Measurements from ENCODE around the gene ZFP36.
"Not testable (repeated sequence)": the region's sequence is repeated elsewhere in the genome, so short reads cannot be mapped to it uniquely, and the experiment has no call there.

Gene ZFP36

DNA sequence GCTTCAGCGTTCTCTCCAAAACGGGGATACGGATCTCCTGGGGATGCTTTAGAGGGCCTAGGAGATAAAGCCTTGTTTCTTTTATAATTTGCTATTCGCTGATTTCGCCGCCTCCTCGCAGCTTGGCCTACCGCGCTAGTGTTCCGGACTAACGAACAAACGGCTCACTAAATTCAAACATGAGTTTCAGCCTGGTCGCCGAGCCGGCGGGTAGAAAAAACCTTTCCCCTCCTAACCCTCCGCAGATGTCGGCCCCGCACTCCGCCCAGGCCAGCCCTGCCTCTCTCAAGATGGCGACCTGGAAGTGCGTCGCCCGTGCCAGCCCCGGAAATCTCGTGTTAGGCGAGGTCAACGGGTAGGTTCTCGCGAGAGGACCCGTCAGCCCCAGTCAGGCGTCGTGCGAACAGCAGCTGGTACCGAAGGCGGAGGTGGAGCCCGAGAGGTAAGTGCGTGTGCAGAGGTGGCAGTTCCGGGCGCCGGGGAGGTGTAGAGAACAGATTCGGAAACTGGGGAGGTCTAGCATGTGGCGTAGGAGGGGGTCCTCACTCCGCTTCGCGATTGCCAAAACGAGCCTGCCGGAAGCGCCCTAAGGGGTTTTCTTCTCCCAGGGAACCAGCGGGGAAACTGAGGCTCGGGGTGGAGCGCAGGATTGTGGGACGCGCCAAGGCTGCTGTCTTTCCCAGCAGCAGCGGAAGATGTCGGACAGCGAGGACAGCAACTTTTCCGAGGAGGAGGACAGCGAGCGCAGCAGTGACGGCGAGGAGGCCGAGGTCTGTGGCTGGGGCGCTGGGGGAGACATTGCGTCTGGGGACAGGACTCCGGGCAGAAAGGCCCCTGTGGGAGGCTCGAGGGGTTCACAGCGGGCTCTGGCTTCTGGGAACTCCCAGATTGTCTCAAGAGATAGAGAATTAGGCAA lies 38.8 kb downstream of the ZFP36 start, which contains the start of gene SUPT5H:
Gene SUPT5H, plus strand, starts transcription at position 387 of the 916 bp plus-strand sequence. Its CDS starts 309 bp downstream, at position 696.
- DNase-seq (ENCODE audit: low read depth in 2 of 2), result peak; percentile 91 to 95

DNA sequence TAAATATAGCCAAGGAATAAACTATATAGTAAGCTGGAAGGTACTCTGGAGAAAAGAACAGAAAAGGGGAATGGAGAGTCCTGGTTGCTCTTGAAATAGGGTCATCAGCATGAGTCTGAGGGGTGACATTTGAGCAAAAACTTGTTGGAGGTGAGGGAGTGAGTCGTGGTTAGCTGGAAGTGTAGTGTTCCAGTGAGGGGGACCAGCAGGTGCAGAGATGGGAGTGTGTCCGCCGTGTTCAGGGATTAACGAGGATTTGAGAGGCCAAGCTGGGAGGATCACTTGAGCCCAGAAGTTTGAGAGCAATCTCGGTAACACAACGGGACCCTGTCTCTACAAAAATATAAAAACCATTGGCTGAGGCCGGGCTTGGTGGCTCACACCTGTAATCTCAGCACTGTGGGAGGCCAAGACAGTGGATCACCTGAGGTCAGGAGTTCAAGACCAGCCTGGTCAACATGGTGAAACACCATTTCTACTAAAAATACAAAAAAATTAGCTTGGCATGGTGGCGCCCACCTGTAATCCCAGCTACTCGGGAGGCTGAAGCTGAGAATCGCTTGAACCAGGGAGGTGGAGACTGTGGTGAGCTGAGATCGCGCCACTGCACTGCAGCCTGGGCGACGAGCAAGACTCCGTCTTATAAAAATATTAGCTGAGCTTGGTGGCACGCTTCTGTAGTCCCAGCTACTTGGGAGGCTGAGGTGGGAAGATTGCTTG lies 39.9 kb downstream of the ZFP36 start:
- no peak for DNase-seq (ENCODE audit: low read depth in 2 of 2)

DNA sequence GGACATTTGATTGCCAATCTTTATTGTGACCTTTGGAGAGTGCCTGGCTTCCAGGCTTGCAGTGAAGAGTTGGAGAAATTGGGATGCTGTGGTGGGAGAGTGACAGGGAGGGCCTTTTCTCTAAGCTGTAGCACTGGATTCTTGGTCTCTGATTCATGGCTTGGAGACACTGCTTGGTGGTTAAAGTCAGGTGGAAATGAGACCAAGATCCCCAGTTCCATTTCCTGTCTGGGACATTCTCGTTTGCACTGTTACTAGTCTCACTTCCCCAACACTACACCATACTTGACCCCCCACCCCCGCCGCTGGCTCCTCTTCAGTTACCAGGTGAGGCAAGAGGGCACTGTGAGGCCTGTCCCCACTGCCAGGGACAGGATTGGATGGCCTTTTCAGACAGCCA lies 41.6 kb downstream of the ZFP36 start:
- no peak for DNase-seq (ENCODE audit: low read depth in 2 of 2)

DNA sequence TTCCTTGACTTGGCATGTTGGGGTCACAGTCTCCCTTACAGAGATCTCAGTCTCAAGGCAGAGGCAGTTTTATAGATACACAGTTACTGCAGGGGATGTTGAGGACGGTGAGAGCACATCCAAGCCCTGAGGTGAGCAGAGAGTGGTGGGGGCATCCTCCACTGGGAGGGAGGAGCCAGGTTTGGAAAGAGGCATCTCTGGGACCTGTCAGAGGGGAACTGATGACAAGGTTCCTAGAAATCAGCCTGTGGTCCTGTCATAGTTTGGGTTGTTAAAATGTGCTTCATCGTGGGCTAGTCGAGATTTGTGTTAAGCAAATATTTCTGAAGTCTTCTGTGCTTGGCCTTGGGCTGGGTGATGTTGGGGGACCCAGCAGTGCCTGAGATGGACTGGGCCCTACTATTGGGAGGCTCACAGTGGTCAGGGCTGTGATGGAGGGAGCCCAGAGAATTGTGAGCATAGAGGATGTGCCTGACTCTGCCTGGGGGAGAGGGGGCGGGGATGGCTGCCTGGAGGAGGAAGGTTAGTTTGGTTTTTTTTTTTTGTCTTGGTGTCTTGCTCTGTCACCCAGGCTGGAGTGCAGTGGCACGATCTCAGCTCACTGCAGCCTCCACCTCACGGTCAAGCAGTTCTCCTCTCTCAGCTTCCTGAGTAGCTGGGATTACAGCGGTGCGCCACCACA lies 42.6 kb downstream of the ZFP36 start:
- DNase-seq (ENCODE audit: low read depth in 2 of 2), result no peak

DNA sequence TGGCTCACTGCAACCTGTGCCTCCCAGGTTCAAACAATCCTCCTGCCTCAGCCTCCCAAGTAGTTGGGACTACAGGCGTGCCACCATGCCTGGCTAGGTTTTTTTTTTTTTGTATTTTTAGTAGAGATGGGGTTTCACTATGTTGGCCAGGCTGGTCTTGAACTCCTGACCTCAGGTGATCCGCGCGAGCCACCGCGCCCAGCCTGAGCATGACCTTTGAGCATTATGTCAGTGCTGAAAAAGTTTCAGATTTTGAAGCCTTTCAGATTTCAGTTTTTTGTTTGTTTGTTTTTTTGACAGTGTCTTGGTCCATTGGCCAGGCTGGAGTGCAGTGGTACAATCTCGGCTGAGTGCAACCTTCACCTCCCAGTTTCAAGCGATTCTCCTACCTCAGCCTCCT lies 44.6 kb downstream of the ZFP36 start:
- not testable (repeated sequence) for DNase-seq (ENCODE audit: low read depth in 2 of 2)

Measured in stimulated activated CD4-positive, alpha-beta T cell treated with anti-CD3 and anti-CD28 coated beads, Interleukin-1b, Interleukin-23, amount 100 ng/mL, for 4 hours (primary cell).